NCI-H2227 (cell line): ENCODE measurements around the gene PLBD1.

Source experiments
- DNase-seq: peaks from one replicate; lab custom pipeline; 2025; ENCODE audit not compliant: unreplicated experiment; lab: John Stamatoyannopoulos, UW

Gene PLBD1

GRCh38 chr12:14567351-14568162 lies at the start of gene PLBD1:
Gene PLBD1, minus strand, starts transcription at chr12:14567883. Its CDS starts 187 bp downstream, at chr12:14567696.
- peak; percentile 5 for DNase-seq

- no peak for DNase-seq
These were observed 47.0 kb upstream of the PLBD1 start for GRCh38 chr12:14614704-14615121.

- no peak for DNase-seq
These were observed 46.0 kb upstream of the PLBD1 start for GRCh38 chr12:14613718-14614117.

GRCh38 chr12:14612898-14613445 lies 45.3 kb upstream of the PLBD1 start:
- no peak for DNase-seq

- no peak for DNase-seq
These were observed 44.6 kb upstream of the PLBD1 start for GRCh38 chr12:14612250-14612649.

- no peak for DNase-seq
These were observed 44.0 kb upstream of the PLBD1 start for GRCh38 chr12:14611640-14612203.

- no peak for DNase-seq
These were observed 39.9 kb upstream of the PLBD1 start for GRCh38 chr12:14607568-14607967.

- no peak for DNase-seq
These were observed 37.8 kb upstream of the PLBD1 start for GRCh38 chr12:14605401-14605989.

- no peak for DNase-seq
These were observed 34.2 kb upstream of the PLBD1 start for GRCh38 chr12:14601692-14602478.

- no peak for DNase-seq
These were observed 29.8 kb upstream of the PLBD1 start for GRCh38 chr12:14597480-14597879.

- DNase-seq = no peak
These were observed 24.0 kb upstream of the PLBD1 start for GRCh38 chr12:14591719-14592118.

GRCh38 chr12:14589169-14590004 lies 21.7 kb upstream of the PLBD1 start:
- no peak for DNase-seq

- no peak for DNase-seq
These were observed 20.9 kb upstream of the PLBD1 start for GRCh38 chr12:14588571-14588970.

- no peak for DNase-seq
These were observed 11.0 kb upstream of the PLBD1 start for GRCh38 chr12:14578646-14579045.

- no peak for DNase-seq
These were observed 9.7 kb upstream of the PLBD1 start for GRCh38 chr12:14577344-14577743.

GRCh38 chr12:14576896-14577295 lies 9.2 kb upstream of the PLBD1 start:
- no peak for DNase-seq

GRCh38 chr12:14575585-14575984 lies 7.9 kb upstream of the PLBD1 start:
- no peak for DNase-seq

GRCh38 chr12:14573118-14573517 lies 5.4 kb upstream of the PLBD1 start:
- no peak for DNase-seq

- DNase-seq = no peak
These were observed 4.7 kb upstream of the PLBD1 start for GRCh38 chr12:14572401-14572800.

GRCh38 chr12:14571779-14572178 lies 4.1 kb upstream of the PLBD1 start:
- no peak for DNase-seq
